Measurements from ENCODE around the gene LRP6. TPM values are rescaled to one million over a fixed set of nuclear protein-coding genes. Genes with fewer than 3 reads are reported as not detected.

LRP6 gene
- total RNA-seq, 1 donor from 2014 or later = 18.7 TPM

DNA sequence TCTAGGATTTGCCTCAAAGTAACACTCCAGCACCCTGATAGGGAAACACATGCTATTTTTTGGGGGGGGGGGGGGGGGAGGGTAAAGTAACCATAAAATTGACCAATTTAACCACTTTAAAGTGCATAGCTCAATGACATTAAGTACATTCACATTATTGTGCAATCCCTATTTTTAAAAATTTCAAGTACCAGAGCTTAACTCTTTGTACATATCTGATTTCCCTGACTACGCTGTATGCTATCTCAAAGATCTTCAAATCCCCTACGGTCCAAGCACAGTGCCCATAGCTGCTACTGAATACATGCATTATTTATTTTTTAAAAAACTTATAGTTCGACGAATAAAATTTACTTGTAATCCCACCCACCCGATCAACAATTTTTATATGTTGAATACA is 133.1 kb downstream of the LRP6 start:
- intact Hi-C loops (cut with micrococcal nuclease) = no loop called here
- H3K9me3 ChIP-seq (replicated peaks) = no peaks in the 10 kb centered on the region
- TF ChIP-seq, protein P1, sequence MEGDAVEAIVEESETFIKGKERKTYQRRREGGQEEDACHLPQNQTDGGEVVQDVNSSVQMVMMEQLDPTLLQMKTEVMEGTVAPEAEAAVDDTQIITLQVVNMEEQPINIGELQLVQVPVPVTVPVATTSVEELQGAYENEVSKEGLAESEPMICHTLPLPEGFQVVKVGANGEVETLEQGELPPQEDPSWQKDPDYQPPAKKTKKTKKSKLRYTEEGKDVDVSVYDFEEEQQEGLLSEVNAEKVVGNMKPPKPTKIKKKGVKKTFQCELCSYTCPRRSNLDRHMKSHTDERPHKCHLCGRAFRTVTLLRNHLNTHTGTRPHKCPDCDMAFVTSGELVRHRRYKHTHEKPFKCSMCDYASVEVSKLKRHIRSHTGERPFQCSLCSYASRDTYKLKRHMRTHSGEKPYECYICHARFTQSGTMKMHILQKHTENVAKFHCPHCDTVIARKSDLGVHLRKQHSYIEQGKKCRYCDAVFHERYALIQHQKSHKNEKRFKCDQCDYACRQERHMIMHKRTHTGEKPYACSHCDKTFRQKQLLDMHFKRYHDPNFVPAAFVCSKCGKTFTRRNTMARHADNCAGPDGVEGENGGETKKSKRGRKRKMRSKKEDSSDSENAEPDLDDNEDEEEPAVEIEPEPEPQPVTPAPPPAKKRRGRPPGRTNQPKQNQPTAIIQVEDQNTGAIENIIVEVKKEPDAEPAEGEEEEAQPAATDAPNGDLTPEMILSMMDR (IDR thresholded peaks at IDR 0.05; ENCODE audit: borderline replicate concordance) = no peak
- no peak overlapping the region for H3K27ac ChIP-seq (replicated peaks)
- H3K4me1 ChIP-seq = no peaks in the 10 kb centered on the region
- H3K27me3 ChIP-seq (ENCODE audit: low read depth) = no peaks in the 10 kb centered on the region
- H3K36me3 ChIP-seq = peaks cover 59% of the 10 kb centered on the region
- no peak overlapping the region for H3K4me3 ChIP-seq
- DNase-seq = no peak

DNA sequence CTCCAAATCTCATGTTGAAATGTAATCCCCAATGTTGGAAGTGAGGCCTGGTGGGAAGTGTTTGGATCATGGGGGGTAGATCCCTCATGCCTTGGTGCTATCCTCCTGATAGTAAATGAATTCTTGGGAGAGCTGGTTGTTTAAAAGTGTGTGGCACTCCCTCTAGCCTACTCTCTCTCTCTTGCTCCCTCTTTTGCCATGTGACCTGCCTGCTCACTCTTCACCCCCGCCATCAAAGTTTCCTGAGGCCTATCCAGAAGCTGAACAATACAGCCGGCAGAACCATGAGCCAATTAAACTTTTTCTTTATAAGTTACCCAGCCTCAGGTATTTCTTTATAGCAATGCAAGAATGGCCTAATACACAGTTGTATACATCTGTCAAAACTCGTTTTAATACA is 133.6 kb downstream of the LRP6 start:
- TF ChIP-seq, protein P1 (IDR thresholded peaks at IDR 0.05; ENCODE audit: borderline replicate concordance) = no peak
- no peak overlapping the region for H3K27ac ChIP-seq (replicated peaks)
- H3K4me3 ChIP-seq = no peak overlapping the region
- no peaks in the 10 kb centered on the region for H3K27me3 ChIP-seq (ENCODE audit: low read depth)
- no peaks in the 10 kb centered on the region for H3K9me3 ChIP-seq (replicated peaks)
- no peaks in the 10 kb centered on the region for H3K4me1 ChIP-seq
- intact Hi-C loops (cut with micrococcal nuclease) = no loop called here
- peaks cover 62% of the 10 kb centered on the region for H3K36me3 ChIP-seq
- DNase-seq = no peak

DNA sequence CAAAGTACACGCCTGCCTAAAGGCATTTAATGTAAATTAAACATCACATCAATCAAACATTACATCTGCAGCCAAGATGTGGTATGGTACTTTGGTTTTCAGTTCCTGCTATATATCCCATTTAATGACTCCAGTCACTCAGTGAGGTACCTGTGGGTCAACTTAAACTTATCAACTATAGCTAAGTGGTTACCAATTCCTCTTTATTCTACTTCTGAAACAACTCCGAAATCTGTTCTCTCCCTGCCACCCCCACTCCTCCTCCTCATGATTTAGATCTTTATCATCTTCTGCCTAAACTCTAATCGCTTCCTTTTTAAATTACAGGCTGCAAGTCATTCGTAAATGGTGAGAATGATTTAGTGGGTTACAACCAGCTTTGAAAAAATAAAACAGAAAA is 138.2 kb downstream of the LRP6 start:
- Histone ChIP-seq H3K36me3 (peaks cover 74% of the 10 kb centered on the region), H3K9me3 (replicated peaks) (no peaks in the 10 kb centered on the region), H3K4me1 (no peaks in the 10 kb centered on the region), H3K4me3 (no peak overlapping the region), H3K27ac (replicated peaks) (no peak overlapping the region), H3K27me3 (ENCODE audit: low read depth) (no peaks in the 10 kb centered on the region)
- DNase-seq = no peak
- TF ChIP-seq, protein P1 (IDR thresholded peaks at IDR 0.05; ENCODE audit: borderline replicate concordance) = no peak
- intact Hi-C loops (cut with micrococcal nuclease) = no loop called here

DNA sequence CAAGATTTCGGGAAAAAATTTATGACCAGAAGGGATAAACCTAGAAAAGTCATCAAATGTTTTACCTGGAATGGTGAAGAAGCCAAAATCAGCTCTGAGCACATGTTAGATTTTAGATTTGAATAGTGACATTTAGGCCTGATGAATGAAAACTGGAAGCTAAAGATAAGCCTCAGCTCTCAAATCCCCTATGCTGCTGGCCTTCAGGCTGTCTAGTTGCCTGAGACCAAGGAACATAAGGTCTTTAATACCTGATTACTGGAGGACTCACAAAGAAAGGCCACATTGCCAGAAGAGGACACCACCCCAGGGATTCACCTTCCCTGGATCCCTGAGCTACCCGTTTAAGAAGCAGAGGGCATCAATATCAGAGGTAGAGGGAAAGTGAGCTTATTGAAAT is 139.5 kb downstream of the LRP6 start:
- Histone ChIP-seq H3K27me3 (ENCODE audit: low read depth) (no peaks in the 10 kb centered on the region), H3K27ac (replicated peaks) (no peak overlapping the region), H3K9me3 (replicated peaks) (no peaks in the 10 kb centered on the region), H3K4me3 (no peak overlapping the region), H3K4me1 (peaks cover 5% of the 10 kb centered on the region), H3K36me3 (peaks cover 86% of the 10 kb centered on the region)
- intact Hi-C loops (cut with micrococcal nuclease) = no loop called here
- TF ChIP-seq, protein P1 (IDR thresholded peaks at IDR 0.05; ENCODE audit: borderline replicate concordance) = no peak
- DNase-seq = no peak

DNA sequence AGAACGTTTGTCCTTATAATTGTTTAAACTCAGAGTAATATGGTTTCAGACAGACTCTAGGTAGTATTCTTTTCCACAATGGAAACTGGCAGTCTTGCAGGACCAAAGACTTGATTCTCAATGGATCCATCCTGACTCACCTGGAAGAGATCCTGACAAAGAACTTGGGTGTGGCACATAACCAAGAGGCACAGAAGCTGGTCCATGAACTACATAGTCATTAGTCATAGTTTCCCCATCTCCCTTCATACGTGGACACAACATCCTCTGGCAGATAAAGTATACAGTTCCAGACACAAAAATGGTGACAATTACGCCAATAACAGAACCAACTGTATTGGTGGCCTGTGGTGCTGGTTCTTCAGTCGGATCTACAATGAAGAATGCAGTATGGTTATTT is 140.3 kb downstream of the LRP6 start:
- no peaks in the 10 kb centered on the region for H3K9me3 ChIP-seq (replicated peaks)
- H3K27ac ChIP-seq (replicated peaks) = no peak overlapping the region
- H3K27me3 ChIP-seq (ENCODE audit: low read depth) = no peaks in the 10 kb centered on the region
- TF ChIP-seq, protein P1 (IDR thresholded peaks at IDR 0.05; ENCODE audit: borderline replicate concordance) = no peak
- H3K36me3 ChIP-seq = peaks cover 85% of the 10 kb centered on the region
- intact Hi-C loops (cut with micrococcal nuclease) = no loop called here
- H3K4me3 ChIP-seq = no peak overlapping the region
- peaks cover 5% of the 10 kb centered on the region for H3K4me1 ChIP-seq
- DNase-seq = no peak
